Cardiac septum (tissue), 1 donor: Measurements from ENCODE around the gene SIM1. TPM values are rescaled to one million over a fixed set of nuclear protein-coding genes. Genes with fewer than 3 reads are reported as not detected.

Source experiments
- DNase-seq: peaks from one replicate; pipeline ENCODE4 v3.0.0-alpha.2; 2020; ENCODE audit warnings: low spot score
- intact Hi-C: fragments of 100-400 bp; cut with DNase I; formaldehyde crosslinking; loops from one replicate; pipeline ENCODE4 v1.14.0; 2022
- long read RNA-seq: library from polyadenylated mRNA; unstranded; transcript quantifications from one replicate; pipeline ENCODE4 v2.0.0, GENCODE V29; 2021
- total RNA-seq: library from RNA; stranded (reverse); fragmentation: NEBNext Ultra II Directional; extraction: Animal tissue kit (Norgen Biotek cat#: 25700); gene quantifications from one replicate; pipeline ENCODE4 v1.2.1, GENCODE V29; 2021
- donor health status: DM: no; HTN: no; CAD: no.

Gene SIM1, protein sequence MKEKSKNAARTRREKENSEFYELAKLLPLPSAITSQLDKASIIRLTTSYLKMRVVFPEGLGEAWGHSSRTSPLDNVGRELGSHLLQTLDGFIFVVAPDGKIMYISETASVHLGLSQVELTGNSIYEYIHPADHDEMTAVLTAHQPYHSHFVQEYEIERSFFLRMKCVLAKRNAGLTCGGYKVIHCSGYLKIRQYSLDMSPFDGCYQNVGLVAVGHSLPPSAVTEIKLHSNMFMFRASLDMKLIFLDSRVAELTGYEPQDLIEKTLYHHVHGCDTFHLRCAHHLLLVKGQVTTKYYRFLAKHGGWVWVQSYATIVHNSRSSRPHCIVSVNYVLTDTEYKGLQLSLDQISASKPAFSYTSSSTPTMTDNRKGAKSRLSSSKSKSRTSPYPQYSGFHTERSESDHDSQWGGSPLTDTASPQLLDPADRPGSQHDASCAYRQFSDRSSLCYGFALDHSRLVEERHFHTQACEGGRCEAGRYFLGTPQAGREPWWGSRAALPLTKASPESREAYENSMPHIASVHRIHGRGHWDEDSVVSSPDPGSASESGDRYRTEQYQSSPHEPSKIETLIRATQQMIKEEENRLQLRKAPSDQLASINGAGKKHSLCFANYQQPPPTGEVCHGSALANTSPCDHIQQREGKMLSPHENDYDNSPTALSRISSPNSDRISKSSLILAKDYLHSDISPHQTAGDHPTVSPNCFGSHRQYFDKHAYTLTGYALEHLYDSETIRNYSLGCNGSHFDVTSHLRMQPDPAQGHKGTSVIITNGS
- 0.16 TPM for total RNA-seq
- long read RNA-seq, result 0 reads

DNA sequence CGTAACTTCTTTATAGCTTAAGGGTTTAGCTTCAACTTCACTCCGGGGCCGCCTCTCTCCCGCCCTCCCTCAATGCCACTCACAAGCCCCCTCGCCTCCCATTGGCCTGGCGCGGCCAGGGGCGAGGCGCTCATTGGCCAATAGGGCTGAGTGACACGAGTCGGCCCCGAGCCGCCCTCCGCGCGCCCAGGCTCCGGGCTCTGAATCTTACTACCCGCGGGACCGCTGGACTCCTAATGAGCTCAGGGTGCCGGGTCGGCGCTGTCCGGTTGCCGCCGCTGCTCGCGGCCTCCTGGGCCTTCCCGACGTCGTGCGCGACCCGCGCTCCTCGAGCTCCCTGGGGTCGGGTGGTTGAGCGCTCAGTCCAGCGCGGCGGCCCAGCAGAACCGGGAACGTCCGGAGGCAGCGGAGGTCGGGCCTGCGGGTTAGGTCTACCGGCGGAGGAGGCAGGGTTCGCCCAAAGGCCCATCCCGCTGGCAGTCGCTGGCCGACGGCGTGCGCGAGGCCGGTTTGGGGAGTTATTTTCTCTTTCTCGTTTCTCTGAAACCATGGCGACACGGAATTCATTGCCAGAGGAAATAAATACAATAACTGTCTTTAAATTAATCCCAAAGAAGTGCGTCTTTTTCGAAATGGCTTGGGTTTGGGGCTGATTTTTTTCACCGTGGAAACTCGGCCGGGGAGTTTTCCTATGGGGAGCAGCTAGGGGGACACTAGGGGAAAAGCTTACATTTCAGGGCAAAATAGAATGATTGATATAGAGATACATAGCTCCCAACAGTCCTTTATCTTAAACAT, at the start of gene SIM1:
SIM1 (minus strand) TSS at position 19 of the 798 bp plus-strand sequence. CDS start 1,453 bp downstream, outside the sequence.
- no peak for DNase-seq
- intact Hi-C loops, result loop anchor here (10.0 kb wide), 1 partner anchor 850 kb away; no protein-coding TSS in a partner anchor

DNA sequence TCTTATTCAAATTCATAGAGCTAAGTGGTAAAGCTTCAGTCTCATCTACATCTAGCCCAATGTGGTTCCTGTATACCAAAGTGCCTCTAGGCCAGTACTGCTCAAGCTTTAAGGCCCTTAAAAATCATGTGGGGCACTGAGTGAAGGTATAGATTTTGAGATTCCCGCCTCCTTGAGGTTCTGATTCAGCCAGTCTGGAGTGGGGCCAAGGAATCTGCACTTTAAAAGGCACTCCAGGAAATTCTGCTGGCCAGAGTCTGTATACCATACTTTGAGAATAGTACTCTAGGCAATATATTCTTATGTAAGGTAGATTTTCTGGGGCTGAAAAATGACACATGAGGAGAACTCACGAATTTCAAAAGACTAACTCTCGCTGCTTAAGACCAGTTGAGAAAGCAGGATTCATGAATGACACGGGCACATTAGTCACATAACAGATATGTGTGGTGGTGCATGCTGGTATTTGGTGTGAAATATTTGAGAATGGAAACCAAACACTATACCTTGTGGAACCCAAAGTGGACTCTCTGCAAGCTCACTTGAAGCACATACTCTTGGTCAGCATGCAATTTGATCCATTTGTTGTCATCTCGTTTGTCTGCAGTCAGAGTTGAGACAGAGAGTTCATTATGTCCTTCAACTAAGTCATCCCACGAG, 47.6 kb upstream of the SIM1 start:
- intact Hi-C loops, result no loop called here
- DNase-seq, result no peak

DNA sequence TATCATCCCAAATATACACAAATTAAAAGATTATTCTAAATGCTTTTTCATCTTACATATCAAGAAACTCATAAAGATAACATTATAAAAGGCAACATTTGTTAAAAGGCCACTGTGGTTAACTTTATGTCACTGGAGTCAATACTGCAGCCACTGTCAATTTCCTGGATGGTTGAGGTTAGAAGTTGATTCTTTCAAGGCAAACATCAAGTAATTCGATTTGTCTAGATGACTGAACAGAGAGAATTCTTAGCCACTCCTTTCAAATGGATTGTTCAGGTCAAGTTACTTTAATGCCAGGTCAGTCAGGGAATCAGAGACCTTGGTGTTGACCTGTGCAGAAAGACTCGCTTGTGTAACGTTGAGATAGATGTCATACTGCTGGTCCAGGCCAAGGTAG, 44.4 kb upstream of the SIM1 start:
- intact Hi-C loops, result no loop called here
- no peak for DNase-seq

DNA sequence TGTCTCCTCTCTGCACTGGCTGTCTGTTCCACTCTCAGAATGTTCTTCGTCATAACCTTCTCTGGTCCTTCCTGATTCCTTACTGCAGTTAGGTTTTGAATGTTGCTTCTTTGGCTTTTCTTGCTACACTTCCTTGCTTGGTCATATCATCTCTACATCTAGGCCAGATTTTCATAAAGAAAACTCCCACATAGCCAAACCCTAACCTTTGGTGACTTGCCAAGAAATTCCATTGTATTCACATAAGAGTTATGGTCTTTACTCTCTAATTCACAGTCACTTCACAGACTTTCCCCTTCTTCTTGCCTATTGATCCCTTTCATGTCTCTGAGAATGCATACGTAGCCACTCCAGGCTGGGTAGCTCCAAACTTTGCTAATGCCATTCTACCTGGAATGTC, 41.9 kb upstream of the SIM1 start:
- DNase-seq, result no peak
- intact Hi-C loops, result no loop called here

DNA sequence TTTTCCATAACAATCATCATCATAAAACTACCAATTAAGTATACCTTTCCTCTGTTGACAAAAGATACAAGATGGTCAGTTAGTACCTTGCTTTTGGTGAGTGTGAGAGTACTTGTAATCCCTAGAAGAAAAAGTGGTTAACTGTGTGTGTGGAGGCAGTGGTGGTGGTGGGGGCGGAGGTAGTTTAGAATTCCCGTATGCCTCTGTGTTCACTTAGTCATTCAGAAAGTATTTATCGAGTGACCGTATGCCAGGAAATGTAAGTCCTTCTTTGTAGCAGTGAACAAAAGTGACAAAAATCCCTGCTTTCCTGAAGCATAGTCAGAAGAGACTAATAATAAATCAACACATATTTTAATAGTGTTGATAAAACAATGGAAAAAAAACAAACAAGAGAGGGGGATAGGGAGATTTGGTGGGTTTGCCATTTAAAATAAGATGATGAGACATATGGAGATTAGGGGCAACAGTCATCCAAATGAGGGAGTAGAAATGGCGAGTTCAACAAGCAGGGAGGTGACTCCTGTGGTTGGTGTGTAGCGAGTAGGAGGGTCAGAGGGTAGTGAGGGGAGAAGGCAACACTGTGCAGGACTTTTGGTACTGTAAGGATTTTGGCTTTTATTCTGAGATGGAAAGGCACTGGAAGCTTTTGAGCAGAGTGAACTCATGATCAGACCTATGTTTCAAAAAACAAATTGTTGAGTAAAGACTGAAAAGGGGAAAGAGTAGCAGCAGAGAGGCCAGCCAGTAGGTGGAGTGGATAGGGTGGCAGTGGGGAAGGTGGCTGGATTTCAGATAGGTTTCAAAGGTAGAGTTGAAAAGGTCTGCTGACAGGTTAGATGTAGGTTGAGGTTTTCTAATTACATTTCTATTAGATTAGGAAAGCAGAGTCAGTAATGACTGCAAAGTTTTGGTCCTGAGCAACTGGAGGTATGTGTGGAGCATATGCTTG, 40.3 kb upstream of the SIM1 start:
- DNase-seq, result no peak
- intact Hi-C loops, result no loop called here

DNA sequence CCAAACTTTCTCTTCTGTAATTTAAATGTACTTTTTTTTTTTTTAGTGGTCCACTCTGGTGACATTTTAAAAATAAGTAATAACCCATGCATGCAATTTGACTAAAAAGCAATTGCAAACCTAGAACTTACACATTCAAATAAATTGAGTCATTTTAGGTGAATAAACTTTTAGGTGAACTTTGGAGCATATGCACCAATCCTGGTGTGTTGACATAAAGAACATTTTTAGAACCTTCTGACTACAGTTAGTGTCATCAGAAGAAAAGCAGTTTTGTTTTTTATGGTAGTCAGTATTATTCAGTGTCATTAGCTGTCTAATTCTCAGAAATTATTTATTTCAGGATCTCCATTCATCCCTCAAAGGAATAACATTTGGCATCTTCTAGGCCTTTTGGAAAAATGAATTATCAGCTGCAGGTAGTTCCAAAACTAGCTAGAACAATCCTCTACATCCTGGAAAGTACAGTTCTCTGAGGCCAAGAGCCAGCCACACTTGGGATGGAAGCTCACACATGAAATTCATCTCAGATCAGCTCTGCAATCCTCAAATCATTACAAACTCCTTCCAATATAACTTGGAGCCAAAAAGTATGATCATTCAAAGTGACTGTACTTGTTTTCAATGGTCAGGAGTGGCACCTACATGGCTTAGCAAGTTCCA, 38.5 kb upstream of the SIM1 start:
- DNase-seq, result no peak
- intact Hi-C loops, result no loop called here

DNA sequence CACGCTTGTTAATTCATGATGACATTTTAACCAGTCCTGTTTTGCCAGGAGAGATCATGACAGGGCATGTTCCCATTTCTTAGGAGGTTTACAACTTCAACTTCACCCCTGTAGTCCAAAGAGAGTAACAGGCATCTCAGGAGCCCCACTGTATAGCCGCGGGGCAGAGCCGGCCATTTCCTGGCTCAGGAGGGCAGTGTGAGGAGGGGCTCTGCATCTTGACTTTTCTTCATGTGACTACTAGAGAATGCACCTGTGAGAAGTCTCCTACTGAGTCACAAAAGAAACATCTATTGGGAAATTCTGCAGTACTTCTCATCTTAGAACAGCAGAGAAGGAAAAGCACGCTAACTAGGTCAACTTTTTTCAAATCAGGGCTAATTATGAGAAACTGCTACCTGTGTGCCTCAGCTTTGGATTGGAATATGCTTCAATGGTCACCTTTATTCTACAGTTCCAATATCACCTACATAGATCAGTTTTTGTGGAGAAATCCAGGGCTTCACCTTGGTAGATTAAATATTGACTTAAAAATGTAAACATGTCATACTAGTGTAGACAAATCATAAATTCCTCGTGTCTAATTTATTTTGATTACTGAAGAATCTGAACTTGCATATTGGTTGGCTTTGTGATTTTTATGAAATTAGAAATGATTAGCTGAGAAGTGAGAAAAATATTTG, 28.6 kb upstream of the SIM1 start:
- DNase-seq, result no peak
- intact Hi-C loops, result no loop called here

DNA sequence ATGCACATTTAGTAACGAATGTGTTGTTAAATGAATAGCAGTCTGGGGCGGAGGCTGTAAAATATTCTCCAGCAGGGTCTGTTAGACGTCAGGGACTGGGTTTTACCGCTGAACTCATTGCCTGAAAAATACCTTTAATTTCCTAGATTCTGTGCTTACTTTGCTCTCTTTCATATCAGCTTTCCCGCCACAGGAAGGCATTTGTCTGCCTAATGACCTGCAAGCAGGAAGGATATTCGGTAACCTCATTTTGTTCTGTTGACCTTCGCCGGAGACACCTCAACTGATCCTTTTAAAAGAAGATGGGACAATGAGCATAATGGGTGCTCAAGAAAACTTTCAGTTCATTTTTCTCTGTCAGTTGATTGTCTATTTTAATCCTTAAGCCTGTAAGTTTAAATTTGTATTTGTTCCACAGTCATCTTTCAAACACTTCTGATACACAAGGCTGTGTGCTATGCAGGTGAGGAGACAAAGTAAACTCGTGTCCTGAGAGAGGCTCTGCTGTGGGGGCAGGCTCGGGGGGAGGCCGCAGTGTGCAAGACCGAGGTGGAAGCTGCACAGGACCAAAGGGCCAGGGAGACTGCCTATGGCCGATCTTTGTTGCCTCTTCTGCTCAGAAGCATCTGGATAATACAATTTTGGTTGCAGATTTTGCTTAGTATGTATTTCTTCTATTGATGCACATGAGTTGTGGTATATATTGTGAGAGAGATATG, 27.4 kb upstream of the SIM1 start:
- intact Hi-C loops, result no loop called here
- DNase-seq, result no peak

DNA sequence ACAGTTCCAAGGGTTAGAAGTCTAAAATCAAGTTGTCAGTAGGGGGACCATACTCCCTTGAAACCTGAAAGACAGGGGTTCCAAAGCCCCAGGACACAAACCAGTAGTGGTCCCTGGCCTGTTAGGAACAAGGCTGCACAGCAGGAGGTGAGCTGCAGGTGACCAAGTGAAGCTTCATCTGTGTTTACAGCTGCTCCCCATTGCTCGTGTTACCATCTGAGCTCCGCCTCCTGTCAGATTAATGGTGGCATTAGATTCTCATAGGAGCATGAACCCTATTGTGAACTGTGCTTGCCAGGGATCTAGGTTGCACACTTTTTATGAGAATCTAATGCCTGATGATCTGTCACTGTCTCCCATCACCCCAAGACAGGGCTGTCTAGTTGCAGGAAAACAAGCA, 25.3 kb upstream of the SIM1 start:
- no peak for DNase-seq
- intact Hi-C loops, result no loop called here

DNA sequence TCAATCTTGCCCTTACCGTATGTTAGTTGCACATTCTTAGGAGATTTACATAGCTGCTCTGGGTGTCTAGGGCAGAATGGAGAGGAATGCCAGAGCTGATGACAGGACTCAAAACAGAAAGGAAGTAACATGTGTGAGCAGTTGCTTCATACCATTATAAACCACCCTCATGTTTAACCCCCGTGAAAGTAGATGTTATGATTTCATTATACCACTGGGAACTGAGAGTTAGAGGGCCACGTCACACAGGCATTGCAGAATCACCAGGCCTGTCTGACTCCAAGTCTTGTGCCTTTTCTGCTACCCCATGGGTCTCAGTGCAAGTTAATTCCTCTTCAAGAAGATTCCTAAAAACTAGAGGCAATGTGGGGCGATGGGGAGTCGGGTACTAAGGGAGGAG, 23.5 kb upstream of the SIM1 start:
- intact Hi-C loops, result no loop called here
- no peak for DNase-seq

DNA sequence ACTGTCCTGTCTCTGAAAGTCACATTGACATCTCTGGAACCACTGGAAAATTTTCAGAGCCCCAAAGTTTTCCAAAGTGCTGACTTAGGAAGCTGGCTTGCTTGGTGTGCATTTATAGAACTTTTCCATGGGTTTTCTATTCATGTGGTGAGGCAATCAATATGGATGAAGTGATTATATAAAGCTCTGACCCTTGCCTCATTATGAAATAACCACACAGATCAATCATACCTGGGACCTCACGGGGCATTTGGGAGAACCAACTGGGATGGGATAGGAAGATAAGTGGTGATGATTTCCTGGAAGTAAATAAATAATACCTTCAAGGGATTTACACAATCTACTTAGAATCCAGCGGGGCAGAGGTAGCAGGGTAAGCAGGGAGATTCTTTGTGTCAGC, 22.9 kb upstream of the SIM1 start:
- DNase-seq, result no peak
- intact Hi-C loops, result no loop called here

DNA sequence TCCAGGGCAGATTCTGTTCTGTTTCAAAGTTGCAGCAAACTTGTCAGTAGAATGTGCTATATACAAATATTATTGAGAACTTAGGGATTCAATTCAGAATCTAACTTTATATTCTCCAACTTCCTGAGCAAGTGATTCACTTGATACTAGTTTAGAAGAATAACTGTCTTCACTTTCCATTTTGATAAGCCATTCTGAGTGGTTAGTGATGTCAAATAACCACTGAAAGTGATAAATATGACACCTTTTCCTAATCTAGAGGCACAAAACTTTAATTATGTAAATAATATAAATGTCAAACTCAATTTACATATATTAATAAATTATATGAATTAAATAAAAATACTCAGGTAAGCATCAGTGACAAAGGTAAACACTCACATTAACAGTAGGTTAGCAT, 20.5 kb upstream of the SIM1 start:
- DNase-seq, result no peak
- intact Hi-C loops, result no loop called here

DNA sequence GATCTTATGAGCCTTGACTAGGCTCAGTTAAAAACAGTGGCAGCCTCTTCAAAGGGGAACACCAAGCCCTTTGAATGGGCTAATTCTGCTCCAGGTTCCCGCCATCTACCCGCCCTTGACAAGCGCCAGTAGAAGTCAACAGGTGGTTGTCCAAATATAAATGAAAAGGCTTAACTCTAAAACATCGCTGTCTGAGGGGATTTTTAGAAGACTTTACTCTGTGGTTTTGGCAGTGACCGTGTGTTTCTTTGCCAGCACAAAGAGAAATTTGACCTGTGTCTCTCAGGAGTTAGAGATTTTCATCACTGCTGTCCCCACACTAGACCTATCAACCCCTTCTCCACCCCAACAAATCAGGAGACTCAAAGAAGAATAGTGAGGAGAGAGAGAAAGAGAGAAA, 19.8 kb upstream of the SIM1 start:
- intact Hi-C loops, result loop anchor here (5.0 kb wide), 1 partner anchor 372 kb away; no protein-coding TSS in a partner anchor
- DNase-seq, result no peak

DNA sequence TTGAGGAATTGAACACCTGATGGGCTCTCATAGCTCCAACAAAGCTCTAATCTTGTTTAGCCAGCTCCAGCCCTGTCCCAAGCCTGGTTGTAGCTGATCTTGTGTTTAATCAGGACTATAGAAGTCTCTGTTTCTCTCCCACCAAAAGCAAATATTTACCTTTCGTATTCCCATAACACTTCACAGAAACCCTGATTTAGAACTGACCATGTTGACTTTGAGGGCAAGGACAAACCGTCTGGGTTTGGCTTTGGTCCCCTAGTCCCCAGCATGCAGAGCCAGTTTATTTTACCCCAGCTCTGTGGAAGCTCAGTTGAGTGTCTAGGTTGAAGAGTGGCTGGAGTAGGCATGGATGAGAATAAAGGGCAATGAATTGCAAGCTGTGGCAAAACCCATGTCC, 18.0 kb upstream of the SIM1 start:
- intact Hi-C loops, result loop anchor here (5.0 kb wide), 1 partner anchor 370 kb away; no protein-coding TSS in a partner anchor
- no peak for DNase-seq

DNA sequence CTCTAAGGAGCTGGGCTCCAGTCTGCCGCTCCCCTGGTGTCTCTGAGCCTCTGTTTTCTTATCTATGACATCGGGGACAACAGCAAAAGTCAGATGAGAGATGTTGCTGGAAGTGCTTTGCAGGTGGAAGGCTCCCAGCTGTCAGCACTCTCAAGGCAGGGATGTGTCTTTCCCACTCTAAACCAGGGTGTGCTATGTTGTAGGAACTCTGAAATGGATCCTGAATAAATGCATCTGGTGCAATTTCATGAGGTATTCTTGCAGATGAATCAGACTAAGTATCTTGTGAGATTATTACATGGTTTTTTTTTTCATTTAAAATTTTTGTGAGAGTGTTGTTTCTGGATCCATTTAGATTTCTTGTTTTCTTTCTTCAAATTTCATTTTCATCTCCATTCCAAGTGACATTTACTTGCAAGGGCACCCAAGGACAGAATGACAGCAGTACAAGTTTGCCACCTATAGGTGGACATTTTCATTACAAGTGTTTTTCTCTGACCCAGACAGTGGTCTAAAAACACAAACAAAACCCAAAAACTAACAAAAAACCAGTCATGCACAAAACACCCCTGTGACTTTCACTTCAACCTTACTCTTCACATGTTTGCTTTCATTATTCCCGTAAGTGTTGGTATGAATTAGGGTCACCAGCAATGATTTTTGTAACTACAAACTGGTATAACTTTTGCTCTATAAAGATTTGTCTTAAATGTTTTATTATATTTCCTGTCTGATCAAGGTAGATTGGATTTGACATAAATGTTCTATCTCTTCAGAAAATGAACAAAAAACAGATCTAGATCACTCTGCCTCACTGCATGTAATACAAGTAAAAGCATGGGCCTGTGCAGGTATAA, 14.7 kb upstream of the SIM1 start:
- intact Hi-C loops, result loop anchor here (2.0 to 5.0 kb wide), 2 partner anchors 367 to 479 kb away; no protein-coding TSS in a partner anchor

More for the DNA sequence above, 14.7 kb upstream of the SIM1 start:
- DNase-seq, result no peak
